Left lung (tissue), 10 donors: ENCODE results near the gene DGCR2. TPM values are rescaled to one million over a fixed set of nuclear protein-coding genes. Genes with fewer than 3 reads are reported as not detected.
A peak's percentile ranks its signal among the peaks of the same experiment; 100 is the strongest.
"Not testable (repeated sequence)": the region's sequence is repeated elsewhere in the genome, so short reads cannot be mapped to it uniquely, and the experiment has no call there.

Experiments
- ATAC-seq: fragments of 200-7000 bp; cut with Tn5 transposase; one replicate; pipeline ENCODE4 v1.9.1; 2020; ENCODE audit warnings: moderate library complexity
- DNase-seq, 4 donors: peaks; one replicate each; pipeline ENCODE4 v3.0.0-alpha.2; 2013 to 2020
- H3K27ac ChIP-seq, 2 donors: fragments of 200-600 bp; sonication (generic) in 1 of 2; one replicate each; pipeline versions ENCODE4 v1.5.0 to v1.8.0; 2020 to 2021
- H3K27me3 ChIP-seq, 2 donors: fragments of 200-600 bp; sonication (generic) in 1 of 2; one replicate each; pipeline versions ENCODE4 v1.5.0 to v1.8.0; 2020 to 2021
- H3K36me3 ChIP-seq, 2 donors: fragments of 200-600 bp; sonication (generic) in 1 of 2; one replicate each; pipeline versions ENCODE4 v1.5.0 to v1.8.0; 2020 to 2021
- H3K4me1 ChIP-seq, 2 donors: fragments of 200-600 bp; one replicate each; pipeline ENCODE4 v1.8.0; 2021
- H3K4me3 ChIP-seq, 2 donors: fragments of 200-600 bp; sonication (generic) in 1 of 2; one replicate each; pipeline versions ENCODE4 v1.5.0 to v1.8.0; 2020 to 2021; ENCODE audit warnings: mild to moderate bottlenecking in 1 of 2
- H3K9me3 ChIP-seq, 2 donors: fragments of 200-600 bp; sonication (generic) in 1 of 2; one replicate each; pipeline versions ENCODE4 v1.5.0 to v1.8.0; 2020 to 2021
- CTCF ChIP-seq, 2 donors: fragments of 200-600 bp; sonication (generic) in 1 of 2; IDR thresholded peaks; one replicate each; pipeline versions ENCODE4 v1.5.0 to v1.8.0; 2021; ENCODE audit warnings: antibody characterized with exemption in 2 of 2
- intact Hi-C, 2 donors: fragments of 100-400 bp; cut with DNase I; formaldehyde crosslinking; loops; one replicate each; pipeline versions ENCODE4 v1.11.2 to v1.14.2; 2022
- polyA plus RNA-seq, 6 donors: library from polyadenylated mRNA; unstranded; fragments of 120-200 nt; gene quantifications; one replicate each; pipeline ENCODE4 v1.2.1, GENCODE V29; 2013; ENCODE audit not compliant: insufficient read length in 6 of 6
- total RNA-seq, 2 donors: library from RNA; stranded (reverse); fragmentation: NEBNext Ultra II Directional; extraction: Animal tissue kit (Norgen Biotek cat#: 25700); gene quantifications; one replicate each; pipeline ENCODE4 v1.2.1, GENCODE V29; 2021
- donor health status: DM: no; HTN: yes; CAD: no.
- donor health status: DM: no; HTN: no; CAD: no.

DGCR2 gene
- total and polyA plus RNA-seq, 8 donors: 55.8 to 87.0 (median 68.2) TPM

- DNase-seq (no peak), ATAC-seq (no peak)
- peaks cover 0 to 60% of the 10 kb centered on the region in 2 donors for H3K4me1 ChIP-seq
- intact Hi-C loops: no loop called here
- TF ChIP-seq CTCF (IDR thresholded peaks at IDR 0.05): no peak
- no peak overlapping the region for H3K4me3 ChIP-seq
- no peak overlapping the region for H3K27ac ChIP-seq
- no peaks in the 10 kb centered on the region for H3K27me3 ChIP-seq
- H3K9me3 ChIP-seq: no peaks in the 10 kb centered on the region
- peaks cover 0 to 29% of the 10 kb centered on the region in 2 donors for H3K36me3 ChIP-seq
Observed at GRCh38 chr22:19090183-19090582, 32.0 kb downstream of the DGCR2 start.

GRCh38 chr22:19088866-19089595, 33.2 kb downstream of the DGCR2 start:
- intact Hi-C loops: no loop called here
- H3K36me3 ChIP-seq: peaks cover 0 to 28% of the 10 kb centered on the region in 2 donors
- H3K27ac ChIP-seq: no peak overlapping the region
- DNase-seq: no peak
- no peaks in the 10 kb centered on the region for H3K9me3 ChIP-seq
- no peak overlapping the region for H3K4me3 ChIP-seq
- H3K27me3 ChIP-seq: no peaks in the 10 kb centered on the region
- peaks cover 0 to 63% of the 10 kb centered on the region in 2 donors for H3K4me1 ChIP-seq
- no peak for ATAC-seq
- no peak for TF ChIP-seq CTCF (IDR thresholded peaks at IDR 0.05)

DNA sequence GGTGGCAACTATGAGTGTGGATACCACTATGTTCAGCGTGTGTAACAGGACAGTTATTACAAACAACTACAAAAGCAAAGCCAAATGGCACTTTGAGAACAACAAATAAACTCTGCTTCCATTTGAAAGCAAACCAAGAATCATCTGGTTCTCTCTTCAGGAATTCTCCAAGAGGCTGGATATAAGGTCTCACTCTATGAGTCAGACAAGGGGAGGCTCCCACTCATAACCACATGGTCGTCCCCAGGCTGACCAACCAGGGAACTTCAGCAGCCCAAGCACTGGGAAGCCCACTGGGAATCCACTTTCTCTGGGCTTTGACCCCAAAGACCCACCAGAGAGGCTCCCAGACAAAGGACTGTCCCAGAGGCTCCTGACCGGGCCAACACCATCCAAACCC, 35.3 kb downstream of the DGCR2 start:
- peak overlapping the region in 1 of 2 donors; percentile 89 for H3K27ac ChIP-seq
- no peak overlapping the region for H3K4me3 ChIP-seq
- H3K36me3 ChIP-seq: peaks cover 0 to 31% of the 10 kb centered on the region in 2 donors
- no peak for TF ChIP-seq CTCF (IDR thresholded peaks at IDR 0.05)
- no peaks in the 10 kb centered on the region for H3K9me3 ChIP-seq
- H3K27me3 ChIP-seq: no peaks in the 10 kb centered on the region
- intact Hi-C loops: no loop called here
- peaks cover 0 to 54% of the 10 kb centered on the region in 2 donors for H3K4me1 ChIP-seq
- DNase-seq: no peak
- peak; percentile 43 for ATAC-seq

GRCh38 chr22:19086417-19086816, 35.8 kb downstream of the DGCR2 start:
- no peak overlapping the region for H3K4me3 ChIP-seq
- peak overlapping the region in 1 of 2 donors; percentile 89 for H3K27ac ChIP-seq
- intact Hi-C loops: no loop called here
- peak; percentile 45 for ATAC-seq
- peaks cover 0 to 31% of the 10 kb centered on the region in 2 donors for H3K36me3 ChIP-seq
- H3K9me3 ChIP-seq: no peaks in the 10 kb centered on the region
- TF ChIP-seq CTCF (IDR thresholded peaks at IDR 0.05): no peak
- no peak for DNase-seq
- peaks cover 0 to 49% of the 10 kb centered on the region in 2 donors for H3K4me1 ChIP-seq
- no peaks in the 10 kb centered on the region for H3K27me3 ChIP-seq

DNA sequence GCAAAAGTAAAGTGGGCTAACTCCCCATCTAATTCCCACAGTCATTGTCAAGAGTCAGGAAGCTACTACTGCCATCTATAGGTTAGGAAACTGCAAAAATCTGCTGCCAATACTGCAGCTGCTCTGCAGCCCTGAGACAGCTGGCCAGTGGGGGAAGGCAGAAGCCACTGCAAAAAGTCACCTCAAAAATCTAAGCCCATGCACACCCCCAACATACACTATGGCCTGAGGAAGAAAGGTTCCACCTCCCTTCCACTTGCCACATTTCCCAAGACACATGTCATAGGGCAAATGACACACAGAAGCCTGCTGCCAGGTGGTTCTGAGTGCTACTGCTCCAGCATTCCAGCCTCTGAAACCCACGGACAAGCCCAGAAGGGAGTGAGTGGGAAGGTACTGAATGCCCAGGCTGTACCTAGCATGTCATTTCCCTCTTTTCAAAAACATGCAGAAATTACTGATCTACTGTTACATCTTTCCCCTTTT, 36.9 kb downstream of the DGCR2 start:
- no peak for TF ChIP-seq CTCF (IDR thresholded peaks at IDR 0.05)
- peaks cover 0 to 49% of the 10 kb centered on the region in 2 donors for H3K4me1 ChIP-seq
- intact Hi-C loops: no loop called here
- no peak overlapping the region for H3K4me3 ChIP-seq
- H3K27me3 ChIP-seq: no peaks in the 10 kb centered on the region
- H3K36me3 ChIP-seq: peaks cover 0 to 41% of the 10 kb centered on the region in 2 donors
- ATAC-seq (peak; percentile 50), DNase-seq (peak in 2 of 4 donors; percentile 11 to 42)
- H3K27ac ChIP-seq: peak overlapping the region in 1 of 2 donors; percentile 89
- H3K9me3 ChIP-seq: no peaks in the 10 kb centered on the region

DNA sequence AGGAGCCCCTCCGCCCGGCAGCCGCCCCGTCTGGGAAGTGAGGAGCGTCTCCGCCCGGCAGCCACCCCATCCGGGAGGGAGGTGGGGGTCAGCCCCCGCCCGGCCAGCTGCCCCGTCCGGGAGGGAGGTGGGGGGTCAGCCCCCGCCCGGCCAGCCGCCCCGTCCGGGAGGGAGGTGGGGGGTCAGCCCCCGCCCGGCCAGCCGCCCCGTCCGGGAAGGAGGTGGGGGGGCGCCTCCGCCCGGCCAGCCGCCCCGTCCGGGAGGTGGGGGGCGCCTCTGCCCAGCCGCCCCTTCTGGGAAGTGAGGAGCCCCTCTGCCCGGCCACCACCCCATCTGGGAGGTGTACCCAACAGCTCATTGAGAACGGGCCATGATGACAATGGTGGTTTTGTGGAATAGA, 37.6 kb downstream of the DGCR2 start:
- intact Hi-C loops, H3K4me3 ChIP-seq, H3K27me3 ChIP-seq, ATAC-seq, H3K9me3 ChIP-seq, DNase-seq: not testable (repeated sequence)
- H3K4me1 ChIP-seq: peaks cover 0 to 46% of the 10 kb centered on the region in 2 donors
- peaks cover 0 to 45% of the 10 kb centered on the region in 2 donors for H3K36me3 ChIP-seq
- peak overlapping the region in 1 of 2 donors; percentile 89 for H3K27ac ChIP-seq

DNA sequence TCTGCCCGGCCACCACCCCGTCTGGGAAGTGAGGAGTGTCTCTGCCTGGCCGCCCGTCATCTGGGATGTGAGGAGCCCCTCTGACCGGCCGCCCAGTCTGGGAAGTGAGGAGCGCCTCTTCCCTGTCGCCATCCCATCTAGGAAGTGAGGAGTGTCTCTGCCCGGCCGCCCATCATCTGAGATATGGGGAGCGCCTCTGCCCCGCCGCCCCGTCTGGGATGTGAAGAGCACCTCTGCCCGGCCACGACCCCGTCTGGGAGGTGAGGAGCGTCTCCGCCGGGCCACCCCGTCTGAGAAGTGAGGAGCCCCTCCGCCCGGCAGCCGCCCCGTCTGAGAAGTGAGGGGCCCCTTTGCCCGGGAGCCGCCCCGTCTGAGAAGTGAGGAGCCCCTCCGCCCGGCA, 38.1 kb downstream of the DGCR2 start:
- peak in 1 of 4 donors; percentile 61 for DNase-seq
- H3K9me3 ChIP-seq, H3K4me3 ChIP-seq, H3K27me3 ChIP-seq, intact Hi-C loops, ATAC-seq, H3K27ac ChIP-seq: not testable (repeated sequence)
- H3K4me1 ChIP-seq: peaks cover 0 to 42% of the 10 kb centered on the region in 2 donors
- peaks cover 0 to 43% of the 10 kb centered on the region in 2 donors for H3K36me3 ChIP-seq
